K562 (cell line): ENCODE data around the gene H2BK1. TPM values are rescaled to one million over a fixed set of nuclear protein-coding genes. Genes with fewer than 3 reads are reported as not detected.

Experiments
- ATAC-seq: fragments of 200-7000 bp; cut with Tn5 transposase; 3 replicates; pipeline ENCODE4 v1.9.1; 2020; ENCODE audit warnings: moderate library complexity
- BruUV-seq: library from RNA; stranded (reverse); fragments of 400-500 nt; replicated peaks from 2 replicates; lab custom pipeline; 2021; lab: Mats Ljungman, UMichigan
- CTCF ChIA-PET: fragments of 300-600 bp; formaldehyde crosslinking; extraction: SDS; loops from one replicate; lab custom pipeline; 2021; ENCODE audit warnings: low intra/inter-chr PET ratio; lab: Yijun Ruan, JAX
- POLR2A ChIA-PET: fragments of 300-600, 350-650 bp; sonication (Branson Sonifier 250); formaldehyde crosslinking; extraction: SDS; loops from one replicate; lab custom pipeline; 2021; ENCODE audit warnings: antibody characterized with exemption, inconsistent platforms; lab: Yijun Ruan, JAX
- DNase-seq, 4 experiments: peaks; one replicate each; pipeline versions ENCODE4 v3.0.0 to v3.0.0-alpha.2; 2011 to 2018; ENCODE audit warnings: low spot score in 3 of 4, mixed read lengths in 3 of 4; ENCODE audit errors: extremely low read depth in 1 of 4
- FAIRE-seq: peaks from 2 replicates; lab custom pipeline; 2011; peaks lifted over from hg19 to GRCh38; lab: Jason Lieb, UNC
- H2AFZ ChIP-seq: 2 replicates; pipeline ENCODE4 v1.6.0; 2011; ENCODE audit warnings: low read depth, low read length, control low read depth, inconsistent platforms
- H3K27ac ChIP-seq: fragments of 200-600 bp; 3 replicates; pipeline ENCODE4 v1.8.0; 2011; ENCODE audit warnings: low read depth, mild to moderate bottlenecking, control low read depth, inconsistent platforms, low read length, moderate library complexity, mixed read lengths; ENCODE audit errors: extremely low read depth
- H3K27me3 ChIP-seq, 2 experiments: fragments of 300-600 bp in 1 of 2; 2 replicates in 1 of 2; 3 replicates in 1 of 2; pipeline versions ENCODE4 v1.6.0 to v1.8.0; 2011; ENCODE audit warnings: inconsistent platforms in 2 of 2, low read length in 2 of 2, mild to moderate bottlenecking in 1 of 2, mixed read lengths in 1 of 2, moderate library complexity in 1 of 2; ENCODE audit not compliant: control insufficient read depth in 2 of 2, insufficient read depth in 2 of 2
- H3K36me3 ChIP-seq: fragments of 300-600 bp; 3 replicates; pipeline ENCODE4 v1.8.0; 2011; ENCODE audit warnings: mild to moderate bottlenecking, low read length, inconsistent platforms; ENCODE audit not compliant: control insufficient read depth, insufficient read depth
- H3K4me1 ChIP-seq, 2 experiments: fragments of 200-600 bp in 1 of 2; replicated peaks in 1 of 2; 2 replicates in 1 of 2; 3 replicates in 1 of 2; pipeline versions ENCODE4 v1.5.1 to v1.8.0; 2011; ENCODE audit warnings: inconsistent platforms in 2 of 2, low read length in 2 of 2, mild to moderate bottlenecking in 1 of 2, mixed read lengths in 1 of 2, moderate library complexity in 1 of 2; ENCODE audit not compliant: control insufficient read depth in 2 of 2, insufficient read depth in 2 of 2
- H3K4me2 ChIP-seq: 2 replicates; pipeline ENCODE4 v1.6.1; 2011; ENCODE audit warnings: low read length, control low read depth, inconsistent platforms, mixed read lengths; ENCODE audit not compliant: insufficient read depth
- H3K4me3 ChIP-seq: fragments of 200-600 bp; sonication (generic), shearing (Covaris generic); 2 replicates; pipeline ENCODE4 v1.5.1; 2016; ENCODE audit warnings: control low read depth, inconsistent platforms
- H3K79me2 ChIP-seq: fragments of 200-600 bp; 3 replicates; pipeline ENCODE4 v1.8.0; 2011; ENCODE audit warnings: low read length, inconsistent platforms; ENCODE audit not compliant: control insufficient read depth, insufficient read depth
- H3K9ac ChIP-seq, 2 experiments: 2 replicates each; pipeline versions ENCODE4 v1.6.0 to v1.6.1; 2011; ENCODE audit warnings: low read depth in 2 of 2, low read length in 2 of 2, control low read depth in 1 of 2, inconsistent platforms in 1 of 2, mild to moderate bottlenecking in 1 of 2, mixed read lengths in 1 of 2; ENCODE audit not compliant: insufficient read depth in 1 of 2
- H3K9me1 ChIP-seq: one replicate; pipeline ENCODE4 v1.6.0; 2011; ENCODE audit warnings: inconsistent platforms, mild to moderate bottlenecking, low read length, moderate library complexity; ENCODE audit not compliant: control insufficient read depth, insufficient read depth
- H3K9me3 ChIP-seq: replicated peaks from 2 replicates; pipeline ENCODE4 v1.5.1; 2011; ENCODE audit warnings: low read depth, low read length, inconsistent platforms; ENCODE audit not compliant: control insufficient read depth, insufficient read depth
- H4K20me1 ChIP-seq: replicated peaks from 2 replicates; pipeline ENCODE4 v1.6.1; 2011; ENCODE audit warnings: low read length, inconsistent platforms, mixed read lengths; ENCODE audit not compliant: control insufficient read depth, insufficient read depth
- HMGN3 ChIP-seq: IDR thresholded peaks from 2 replicates; pipeline ENCODE4 v1.6.1; 2011; ENCODE audit warnings: borderline replicate concordance, low read depth, mild to moderate bottlenecking, mixed read lengths, low read length; ENCODE audit not compliant: insufficient read length; ENCODE audit errors: extremely low read depth
- KLF16 ChIP-seq: IDR thresholded peaks from 2 replicates; pipeline ENCODE4 v1.6.1; 2016; ENCODE audit warnings: antibody characterized with exemption
- MTA1 ChIP-seq: fragments of 450-650 bp; IDR thresholded peaks from 2 replicates; pipeline ENCODE4 v1.6.1; 2017; ENCODE audit warnings: borderline replicate concordance
- POLR2A ChIP-seq: fragments of 450-650 bp; conservative IDR thresholded peaks from 2 replicates; pipeline ENCODE4 v1.6.1; 2016
- SUPT5H ChIP-seq: fragments of 450-650 bp; IDR thresholded peaks from 2 replicates; pipeline ENCODE4 v1.6.1; 2016
- WGBS: fragments of 100-300 bp; shearing (Covaris generic); methylation state at CpG from one replicate; pipeline ENCODE4 v1.1.6; 2016; ENCODE audit warnings: low coverage, mixed read lengths; ENCODE audit not compliant: insufficient coverage; ENCODE audit errors: missing lambda C conversion rate; 5-methylcytosine and 5-hydroxymethylcytosine counted together
- in situ Hi-C: fragments of 300-500 bp; cut with MboI; formaldehyde crosslinking; loops from 4 replicates; pipeline ENCODE4 v1.15.0; 2018; ENCODE audit warnings: inconsistent platforms, mixed read lengths
- intact Hi-C: fragments of 100-400 bp; cut with micrococcal nuclease; formaldehyde crosslinking; loops from 2 replicates; pipeline ENCODE4 v1.14.2; 2022
- polyA plus RNA-seq, 8 experiments: library from polyadenylated mRNA; depleted of rRNA in 4 of 8; stranded (reverse) in 5 of 8; unstranded in 3 of 8; fragments of >200 nt; fragmentation: Nextera tagmentation in 2 of 8; fragmentation: Illumina TruSeq in 1 of 8; extraction: Ambion mirVana in 2 of 8; extraction: Trizol in 1 of 8; gene quantifications; 2 replicates each; pipeline versions ENCODE4 v1.2.1 to v1.2.3, GENCODE V29; 2011 to 2014; ENCODE audit warnings: inconsistent platforms in 1 of 8, missing spikeins in 1 of 8
- total RNA-seq, 7 experiments: library from RNA; depleted of rRNA in 6 of 7; stranded (reverse); fragments of >200 nt in 6 of 7; fragmentation: Illumina TruSeq in 2 of 7; extraction: Trizol in 2 of 7; gene quantifications; 2 replicates each; pipeline versions ENCODE4 v1.2.1 to v1.2.3, GENCODE V29; 2011 to 2021; ENCODE audit warnings: low replicate concordance in 1 of 7
- TF ChIP-seq, protein P1 (sequence below), 2 experiments: fragments of 450-650 bp in 1 of 2; sonication (generic) in 1 of 2; formaldehyde crosslinking; conservative IDR thresholded peaks; 2 replicates each; pipeline versions ENCODE4 v1.4.0 to v1.8.1; 2020 to 2022; ENCODE audit warnings: mild to moderate bottlenecking in 1 of 2, missing genetic modification reagents in 1 of 2
- TF ChIP-seq, protein P2 (sequence below): fragments of 150-350 bp; conservative IDR thresholded peaks from 2 replicates; pipeline ENCODE4 v1.6.1; 2014; ENCODE audit warnings: low read length

Gene H2BK1
- total and polyA plus RNA-seq, 9 of the 15 experiments (the other 6 are each of a cell fraction or from before 2014, with no cell fraction given) = not detected

GRCh38 chr7:151211155-151211772 is 976 bp upstream of the H2BK1 start (continued):
- TF ChIP-seq, protein P1, sequence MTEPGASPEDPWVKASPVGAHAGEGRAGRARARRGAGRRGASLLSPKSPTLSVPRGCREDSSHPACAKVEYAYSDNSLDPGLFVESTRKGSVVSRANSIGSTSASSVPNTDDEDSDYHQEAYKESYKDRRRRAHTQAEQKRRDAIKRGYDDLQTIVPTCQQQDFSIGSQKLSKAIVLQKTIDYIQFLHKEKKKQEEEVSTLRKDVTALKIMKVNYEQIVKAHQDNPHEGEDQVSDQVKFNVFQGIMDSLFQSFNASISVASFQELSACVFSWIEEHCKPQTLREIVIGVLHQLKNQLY (CRISPR knock-in tag; conservative IDR thresholded peaks at IDR 0.05) = no peak

DNA sequence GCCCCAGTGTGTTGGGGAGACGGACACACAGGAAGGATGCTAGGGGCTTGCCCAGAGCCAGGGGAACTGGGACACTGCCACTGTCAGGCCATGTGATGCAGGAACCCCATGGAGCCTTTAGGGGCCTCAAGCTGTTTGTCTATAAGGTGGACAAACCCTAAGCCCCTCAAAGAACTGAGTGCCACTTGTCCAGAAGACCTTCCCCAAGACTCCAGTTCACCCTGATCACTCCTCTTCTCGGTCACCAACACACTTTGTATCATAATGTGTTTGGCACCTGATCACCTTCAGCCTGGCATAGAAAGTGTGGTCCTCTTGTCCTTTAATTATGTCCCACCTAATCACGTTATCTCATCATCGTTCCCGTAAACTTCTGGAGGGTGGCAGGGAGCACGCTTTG is 700 bp downstream of the H2BK1 start:
- CTCF ChIA-PET = no interaction called here
- Histone ChIP-seq H3K27ac (no peak overlapping the region), H3K4me1 (peaks cover 13 to 15% of the 10 kb centered on the region in 2 experiments), H4K20me1 (peaks cover 37% of the 10 kb centered on the region), H3K9me1 (no peaks in the 10 kb centered on the region), H3K27me3 (peaks cover 14 to 16% of the 10 kb centered on the region in 2 experiments; a peak in 4 of 5 replicates), H2AFZ (no peak overlapping the region), H3K9ac (no peak overlapping the region), H3K4me2 (no peak overlapping the region), H3K4me3 (no peak overlapping the region), H3K36me3 (peaks cover 27% of the 10 kb centered on the region), H3K9me3 (no peaks in the 10 kb centered on the region), H3K79me2 (no peaks in the 10 kb centered on the region)
- DNase-seq = no peak
- no peak for TF ChIP-seq MTA1
- no peak for TF ChIP-seq HMGN3
- TF ChIP-seq POLR2A = peak; percentile 52; the same call in 1 of the 2 replicates
- 0 out of 2 replicates have a peak, but pooled peaks have one; percentile 38 for TF ChIP-seq SUPT5H
- TF ChIP-seq, protein P2, sequence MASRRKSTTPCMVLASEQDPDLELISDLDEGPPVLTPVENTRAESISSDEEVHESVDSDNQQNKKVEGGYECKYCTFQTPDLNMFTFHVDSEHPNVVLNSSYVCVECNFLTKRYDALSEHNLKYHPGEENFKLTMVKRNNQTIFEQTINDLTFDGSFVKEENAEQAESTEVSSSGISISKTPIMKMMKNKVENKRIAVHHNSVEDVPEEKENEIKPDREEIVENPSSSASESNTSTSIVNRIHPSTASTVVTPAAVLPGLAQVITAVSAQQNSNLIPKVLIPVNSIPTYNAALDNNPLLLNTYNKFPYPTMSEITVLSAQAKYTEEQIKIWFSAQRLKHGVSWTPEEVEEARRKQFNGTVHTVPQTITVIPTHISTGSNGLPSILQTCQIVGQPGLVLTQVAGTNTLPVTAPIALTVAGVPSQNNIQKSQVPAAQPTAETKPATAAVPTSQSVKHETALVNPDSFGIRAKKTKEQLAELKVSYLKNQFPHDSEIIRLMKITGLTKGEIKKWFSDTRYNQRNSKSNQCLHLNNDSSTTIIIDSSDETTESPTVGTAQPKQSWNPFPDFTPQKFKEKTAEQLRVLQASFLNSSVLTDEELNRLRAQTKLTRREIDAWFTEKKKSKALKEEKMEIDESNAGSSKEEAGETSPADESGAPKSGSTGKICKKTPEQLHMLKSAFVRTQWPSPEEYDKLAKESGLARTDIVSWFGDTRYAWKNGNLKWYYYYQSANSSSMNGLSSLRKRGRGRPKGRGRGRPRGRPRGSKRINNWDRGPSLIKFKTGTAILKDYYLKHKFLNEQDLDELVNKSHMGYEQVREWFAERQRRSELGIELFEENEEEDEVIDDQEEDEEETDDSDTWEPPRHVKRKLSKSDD = no peak
- no peak for TF ChIP-seq KLF16
- intact Hi-C loops (no loop called here), in situ Hi-C loops (no loop called here)
- no peak for ATAC-seq
- POLR2A ChIA-PET = interaction anchor here (1.0 to 1.6 kb wide), 4 partner anchors 9 to 95 kb away, joined by 4 to 6 read pairs (median 5); partner anchors contain the start of gene ABCF2
- BruUV-seq = no TSS peak
- 63% methylated on average over 6 of the region's 6 CpGs for whole genome bisulfite sequencing
- no peak for FAIRE-seq
